Caco-2 (cell line): ENCODE data around the gene POLH. TPM values are rescaled to one million over a fixed set of nuclear protein-coding genes. Genes with fewer than 3 reads are reported as not detected.

Source experiments
- BruUV-seq: library from RNA; stranded (reverse); fragments of 400-500 nt; replicated peaks from 2 replicates; lab custom pipeline; 2021; lab: Mats Ljungman, UMichigan
- CTCF ChIA-PET: fragments of 300-600 bp; sonication (Branson Sonifier 250); formaldehyde crosslinking; loops from one replicate; lab custom pipeline; 2022; ENCODE audit warnings: antibody characterized with exemption; lab: Charles Lee
- POLR2A ChIA-PET: fragments of 300-600 bp; sonication (Branson Sonifier 250); formaldehyde crosslinking; loops from one replicate; lab custom pipeline; 2022; ENCODE audit warnings: antibody characterized with exemption; lab: Charles Lee
- DNase-seq, 2 experiments: peaks; one replicate each; pipeline versions ENCODE4 v3.0.0 to v3.0.0-alpha.2; 2020 to 2022
- H3K27me3 ChIP-seq: replicated peaks from 2 replicates; pipeline ENCODE4 v1.6.0; 2011; ENCODE audit warnings: low read length; ENCODE audit not compliant: control insufficient read depth, insufficient read depth
- H3K36me3 ChIP-seq: 2 replicates; pipeline ENCODE4 v1.5.1; 2011; ENCODE audit warnings: low read length; ENCODE audit not compliant: control insufficient read depth, insufficient read depth
- H3K4me1 ChIP-seq: fragments of 250-450 bp; sonication (Bioruptor Pico); 2 replicates; pipeline ENCODE4 v1.5.1; 2020; ENCODE audit warnings: mild to moderate bottlenecking
- H3K4me3 ChIP-seq: 2 replicates; pipeline ENCODE4 v1.5.1; 2011; ENCODE audit warnings: low read depth, mild to moderate bottlenecking, control low read depth, low read length
- H3K9me3 ChIP-seq: fragments of 250-450 bp; sonication (Bioruptor Pico); 2 replicates; pipeline ENCODE4 v1.5.1; 2020; ENCODE audit warnings: mild to moderate bottlenecking, moderate library complexity
- H3K27ac Mint-ChIP-seq: one replicate; pipeline ENCODE4 v1.8.0; 2022; ENCODE audit warnings: mixed read lengths; ENCODE audit not compliant: unreplicated experiment
- H3K27me3 Mint-ChIP-seq: one replicate; pipeline ENCODE4 v1.8.0; 2022; ENCODE audit warnings: mixed read lengths; ENCODE audit not compliant: insufficient read depth, unreplicated experiment
- H3K36me3 Mint-ChIP-seq: one replicate; pipeline ENCODE4 v1.8.0; 2022; ENCODE audit warnings: mild to moderate bottlenecking, mixed read lengths; ENCODE audit not compliant: insufficient read depth, unreplicated experiment
- H3K4me1 Mint-ChIP-seq: one replicate; pipeline ENCODE4 v1.8.0; 2022; ENCODE audit warnings: low read depth, mixed read lengths; ENCODE audit not compliant: unreplicated experiment
- H3K4me3 Mint-ChIP-seq: one replicate; pipeline ENCODE4 v1.8.0; 2022; ENCODE audit warnings: mild to moderate bottlenecking, moderate library complexity, mixed read lengths; ENCODE audit not compliant: unreplicated experiment
- H3K9me3 Mint-ChIP-seq: one replicate; pipeline ENCODE4 v1.8.0; 2022; ENCODE audit warnings: mixed read lengths; ENCODE audit not compliant: unreplicated experiment
- intact Hi-C: fragments of 100-400 bp; cut with micrococcal nuclease; formaldehyde crosslinking; loops from one replicate; pipeline ENCODE4 v1.10.0; 2022; ENCODE audit not compliant: unreplicated experiment
- total RNA-seq: library from RNA; stranded (reverse); gene quantifications from 2 replicates; pipeline ENCODE4 v1.2.3, GENCODE V29; 2022
- TF ChIP-seq, protein P1 (sequence below), 2 experiments: fragments of 200-600 bp in 1 of 2; IDR thresholded peaks; 1 replicate in 1 of 2; 2 replicates in 1 of 2; pipeline versions ENCODE4 v1.5.1 to v1.8.0; 2011 to 2022; ENCODE audit warnings: antibody characterized with exemption in 1 of 2, control low read depth in 1 of 2, inconsistent platforms in 1 of 2, low read depth in 1 of 2, low read length in 1 of 2, mild to moderate bottlenecking in 1 of 2, moderate library complexity in 1 of 2; ENCODE audit not compliant: insufficient read depth in 1 of 2, severe bottlenecking in 1 of 2, unreplicated experiment in 1 of 2

POLH gene
- total RNA-seq, 1 experiment from 2014 or later, result 14.2 TPM

DNA sequence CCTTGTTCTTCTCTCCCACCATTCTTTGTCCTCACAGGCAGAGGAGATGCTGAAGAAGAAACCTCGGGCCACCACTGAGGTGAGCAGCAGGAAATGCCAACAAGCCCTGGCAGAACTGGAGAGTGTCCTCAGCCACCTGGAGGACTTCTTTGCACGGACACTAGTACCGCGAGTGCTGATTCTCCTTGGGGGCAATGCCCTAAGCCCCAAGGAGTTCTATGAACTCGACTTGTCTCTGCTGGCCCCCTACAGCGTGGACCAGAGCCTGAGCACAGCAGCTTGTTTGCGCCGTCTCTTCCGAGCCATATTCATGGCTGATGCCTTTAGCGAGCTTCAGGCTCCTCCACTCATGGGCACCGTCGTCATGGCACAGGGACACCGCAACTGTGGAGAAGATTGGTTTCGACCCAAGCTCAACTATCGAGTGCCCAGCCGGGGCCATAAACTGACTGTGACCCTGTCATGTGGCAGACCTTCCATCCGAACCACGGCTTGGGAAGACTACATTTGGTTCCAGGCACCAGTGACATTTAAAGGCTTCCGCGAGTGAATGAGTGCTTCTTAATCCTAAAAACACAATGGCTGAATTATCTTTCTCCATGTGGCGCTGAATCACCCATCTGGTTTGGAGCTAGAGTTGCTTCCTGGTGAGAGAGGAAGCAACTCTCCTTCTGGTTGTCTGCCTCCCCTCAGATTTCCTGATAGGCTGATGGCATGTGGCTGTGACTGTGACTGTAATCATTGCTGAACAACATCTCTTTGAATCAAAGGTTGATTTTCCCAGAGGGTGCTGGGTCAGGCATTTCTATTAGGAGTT is 64.2 kb downstream of the POLH start:
- Histone ChIP-seq H3K36me3 (peaks cover 1% of the 10 kb centered on the region), H3K27me3 (no peaks in the 10 kb centered on the region), H3K4me3 (no peak overlapping the region), H3K9me3 (no peaks in the 10 kb centered on the region), H3K4me1 (no peaks in the 10 kb centered on the region; the same call in 1 of the 2 replicates)
- ChIA-PET CTCF (interaction anchor here (0.6 kb wide), 1 partner anchor 213 kb away, joined by 3 read pairs; the partner anchor contains the start of gene ABCC10), POLR2A (interaction anchor here (0.6 kb wide), 1 partner anchor 11 kb away, joined by 3 read pairs; the partner anchor contains the start of gene GTPBP2)
- peaks cover 71% of the 10 kb centered on the region for H3K36me3 Mint-ChIP-seq
- H3K27me3 Mint-ChIP-seq, result no peaks in the 10 kb centered on the region
- no peak overlapping the region for H3K27ac Mint-ChIP-seq
- no peaks in the 10 kb centered on the region for H3K9me3 Mint-ChIP-seq
- DNase-seq, result no peak
- BruUV-seq, result no TSS peak
- TF ChIP-seq, protein P1, sequence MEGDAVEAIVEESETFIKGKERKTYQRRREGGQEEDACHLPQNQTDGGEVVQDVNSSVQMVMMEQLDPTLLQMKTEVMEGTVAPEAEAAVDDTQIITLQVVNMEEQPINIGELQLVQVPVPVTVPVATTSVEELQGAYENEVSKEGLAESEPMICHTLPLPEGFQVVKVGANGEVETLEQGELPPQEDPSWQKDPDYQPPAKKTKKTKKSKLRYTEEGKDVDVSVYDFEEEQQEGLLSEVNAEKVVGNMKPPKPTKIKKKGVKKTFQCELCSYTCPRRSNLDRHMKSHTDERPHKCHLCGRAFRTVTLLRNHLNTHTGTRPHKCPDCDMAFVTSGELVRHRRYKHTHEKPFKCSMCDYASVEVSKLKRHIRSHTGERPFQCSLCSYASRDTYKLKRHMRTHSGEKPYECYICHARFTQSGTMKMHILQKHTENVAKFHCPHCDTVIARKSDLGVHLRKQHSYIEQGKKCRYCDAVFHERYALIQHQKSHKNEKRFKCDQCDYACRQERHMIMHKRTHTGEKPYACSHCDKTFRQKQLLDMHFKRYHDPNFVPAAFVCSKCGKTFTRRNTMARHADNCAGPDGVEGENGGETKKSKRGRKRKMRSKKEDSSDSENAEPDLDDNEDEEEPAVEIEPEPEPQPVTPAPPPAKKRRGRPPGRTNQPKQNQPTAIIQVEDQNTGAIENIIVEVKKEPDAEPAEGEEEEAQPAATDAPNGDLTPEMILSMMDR (IDR thresholded peaks at IDR 0.05; ENCODE audit: insufficient read depth in 1 of 2, low read depth in 1 of 2, low read length in 1 of 2, severe bottlenecking in 1 of 2, unreplicated experiment in 1 of 2), result no peak
- intact Hi-C loops, result no loop called here
- H3K4me1 Mint-ChIP-seq, result peaks cover 13% of the 10 kb centered on the region
- H3K4me3 Mint-ChIP-seq, result no peak overlapping the region

DNA sequence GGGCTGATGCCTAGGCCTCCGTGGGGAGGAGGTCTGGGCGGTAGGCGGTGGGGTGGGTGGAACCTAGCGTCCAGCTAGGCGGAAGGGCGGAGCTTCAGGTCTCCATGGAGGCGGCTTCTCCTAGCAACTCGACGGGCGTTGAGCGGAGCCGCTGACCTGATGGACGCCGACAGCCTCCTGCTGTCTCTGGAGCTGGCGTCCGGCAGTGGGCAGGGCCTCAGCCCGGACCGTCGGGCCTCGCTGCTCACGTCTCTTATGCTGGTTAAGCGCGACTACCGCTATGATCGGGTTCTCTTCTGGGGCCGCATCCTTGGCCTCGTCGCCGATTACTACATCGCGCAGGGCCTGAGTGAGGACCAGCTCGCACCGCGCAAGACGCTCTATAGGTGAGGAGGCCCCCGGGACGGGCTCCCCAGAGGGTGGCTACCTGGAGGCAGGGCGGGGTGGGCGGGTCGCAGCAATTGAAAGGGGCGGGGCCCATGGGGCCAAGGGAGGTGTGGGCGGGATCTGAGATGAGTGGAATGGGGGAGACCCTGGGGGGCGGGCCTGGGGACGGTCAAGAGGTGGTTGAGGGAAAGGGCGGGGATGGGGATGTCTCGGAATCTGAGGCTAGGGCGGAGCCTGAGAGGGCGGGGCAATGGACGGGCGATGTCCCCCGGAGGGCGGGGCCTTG is 69.1 kb downstream of the POLH start, which contains the start of gene RSPH9:
Gene RSPH9, plus strand, starts transcription at position 97 of the 673 bp plus-strand sequence. Its CDS starts 63 bp downstream, at position 160.
- intact Hi-C loops, result no loop called here
- no peak within 1 kb of the TSS for H3K27ac Mint-ChIP-seq
- Histone ChIP-seq H3K27me3 (no peaks in the 10 kb centered on the region), H3K36me3 (peaks cover 1% of the 10 kb centered on the region), H3K4me1 (no peaks in the 10 kb centered on the region), H3K4me3 (no peak within 1 kb of the TSS), H3K9me3 (no peaks in the 10 kb centered on the region)
- TF ChIP-seq, protein P1 (IDR thresholded peaks at IDR 0.05; ENCODE audit: insufficient read depth in 1 of 2, low read depth in 1 of 2, low read length in 1 of 2, severe bottlenecking in 1 of 2, unreplicated experiment in 1 of 2), result no peak
- CTCF ChIA-PET, result interaction anchor here (0.6 kb wide), 1 partner anchor 855 kb away, joined by 7 read pairs; no protein-coding TSS in a partner anchor
- H3K9me3 Mint-ChIP-seq, result no peaks in the 10 kb centered on the region
- no peak within 1 kb of the TSS for H3K4me3 Mint-ChIP-seq
- no peaks in the 10 kb centered on the region for H3K27me3 Mint-ChIP-seq
- DNase-seq, result no peak
- peaks cover 6% of the 10 kb centered on the region for H3K4me1 Mint-ChIP-seq
- POLR2A ChIA-PET, result interaction anchor here (0.5 kb wide), 1 partner anchor 125 kb away, joined by 4 read pairs; the partner anchor contains the start of gene VEGFA
- H3K36me3 Mint-ChIP-seq, result peaks cover 31% of the 10 kb centered on the region
- no TSS peak for BruUV-seq

DNA sequence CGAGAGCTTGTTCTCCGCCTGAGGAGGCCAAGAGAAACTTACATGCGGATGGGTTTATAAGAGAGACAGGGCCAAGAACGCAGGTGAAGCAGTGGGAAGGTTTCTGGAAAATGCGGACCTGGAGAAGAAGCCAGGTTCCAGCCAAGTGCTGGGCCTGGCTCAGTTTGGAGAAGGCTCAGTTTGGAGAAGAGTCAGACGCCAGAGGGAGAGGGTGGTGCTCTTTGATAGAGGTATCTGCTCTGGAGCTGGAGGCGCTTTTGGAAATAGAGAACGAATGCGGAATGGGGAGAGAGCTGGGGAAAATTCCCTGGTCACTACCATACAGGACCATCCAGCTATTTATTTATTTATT is 69.6 kb downstream of the POLH start:
- H3K4me3 Mint-ChIP-seq, result no peak overlapping the region
- CTCF ChIA-PET, result interaction anchor here (0.6 kb wide), 1 partner anchor 856 kb away, joined by 7 read pairs; no protein-coding TSS in a partner anchor
- POLR2A ChIA-PET, result no interaction called here

More for the DNA sequence above, 69.6 kb downstream of the POLH start:
- no TSS peak for BruUV-seq
- no peaks in the 10 kb centered on the region for H3K27me3 Mint-ChIP-seq
- H3K27ac Mint-ChIP-seq, result no peak overlapping the region
- Histone ChIP-seq H3K36me3 (no peaks in the 10 kb centered on the region; the same call in 1 of the 2 replicates), H3K9me3 (no peaks in the 10 kb centered on the region), H3K4me1 (no peaks in the 10 kb centered on the region), H3K4me3 (no peak overlapping the region), H3K27me3 (no peaks in the 10 kb centered on the region)
- H3K4me1 Mint-ChIP-seq, result peaks cover 6% of the 10 kb centered on the region
- H3K9me3 Mint-ChIP-seq, result no peaks in the 10 kb centered on the region
- no peak for DNase-seq
- H3K36me3 Mint-ChIP-seq, result peaks cover 26% of the 10 kb centered on the region
- intact Hi-C loops, result no loop called here
- TF ChIP-seq, protein P1 (IDR thresholded peaks at IDR 0.05; ENCODE audit: insufficient read depth in 1 of 2, low read depth in 1 of 2, low read length in 1 of 2, severe bottlenecking in 1 of 2, unreplicated experiment in 1 of 2), result no peak
